Brain microvascular endothelial cell (primary cell): ENCODE results near the gene SRCAP.

Experiments
- DNase-seq: peaks from one replicate; pipeline ENCODE4 v3.0.0-alpha.2; 2020
- H3K27ac ChIP-seq: fragments of 250-450 bp; sonication (Bioruptor Pico); 2 replicates; pipeline ENCODE4 v1.5.1; 2020; ENCODE audit warnings: mild to moderate bottlenecking, moderate library complexity
- H3K27me3 ChIP-seq: fragments of 250-450 bp; sonication (Bioruptor Pico); replicated peaks from 2 replicates; pipeline ENCODE4 v1.5.1; 2020; ENCODE audit warnings: mild to moderate bottlenecking
- H3K36me3 ChIP-seq: fragments of 250-450 bp; sonication (Bioruptor Pico); replicated peaks from 2 replicates; pipeline ENCODE4 v1.5.1; 2020; ENCODE audit warnings: mild to moderate bottlenecking
- H3K4me3 ChIP-seq: 2 replicates; pipeline ENCODE4 v1.5.1; 2011; ENCODE audit warnings: low read depth, mild to moderate bottlenecking, control low read depth, low read length, moderate library complexity
- CTCF ChIP-seq: IDR thresholded peaks from 2 replicates; pipeline ENCODE4 v1.5.1; 2011; ENCODE audit warnings: low read depth, mild to moderate bottlenecking, moderate library complexity, low read length, control low read depth, inconsistent platforms; ENCODE audit errors: missing control alignments
- in situ Hi-C: cut with HindIII; loops from 2 replicates; pipeline ENCODE4 v1.10.0; 2017; ENCODE audit warnings: low sequenced_read_pairs, low pct_ligation_motif_present

SRCAP gene

GRCh38 chr16:30761427-30761927 is 62.5 kb downstream of the SRCAP start:
- TF ChIP-seq CTCF: no peak
- Histone ChIP-seq H3K27me3 (no peaks in the 10 kb centered on the region), H3K4me3 (peak overlapping the region; percentile 92), H3K27ac (peak overlapping the region; percentile 5), H3K36me3 (peaks cover 31% of the 10 kb centered on the region)
- in situ Hi-C loops: no loop called here
- no peak for DNase-seq

GRCh38 chr16:30761928-30762902 is 63.2 kb downstream of the SRCAP start, which contains the start of the genes CFAP119 and RNF40:
TSS of gene CFAP119 (minus strand) at chr16:30762062. CDS start at chr16:30761748, 314 bp downstream.
TSS of gene RNF40 (plus strand) at chr16:30762322. CDS start at chr16:30762546, 224 bp downstream.
- no peaks in the 10 kb centered on the region for H3K27me3 ChIP-seq
- H3K27ac ChIP-seq: peak within 1 kb of the TSS; percentile 68
- TF ChIP-seq CTCF: no peak
- peak; percentile 99 for DNase-seq
- in situ Hi-C loops: no loop called here
- peak within 1 kb of the TSS; percentile 92 for H3K4me3 ChIP-seq
- peaks cover 34% of the 10 kb centered on the region for H3K36me3 ChIP-seq

- DNase-seq: no peak
- no peak overlapping the region for H3K27ac ChIP-seq
- H3K36me3 ChIP-seq: peaks cover 41% of the 10 kb centered on the region
- H3K27me3 ChIP-seq: no peaks in the 10 kb centered on the region
- no peak for TF ChIP-seq CTCF
- peak overlapping the region; percentile 92 for H3K4me3 ChIP-seq
- in situ Hi-C loops: no loop called here
Observed at GRCh38 chr16:30762991-30763725, 64.2 kb downstream of the SRCAP start.

GRCh38 chr16:30764086-30764485 is 65.1 kb downstream of the SRCAP start:
- Histone ChIP-seq H3K27ac (no peak overlapping the region), H3K4me3 (no peak overlapping the region), H3K27me3 (no peaks in the 10 kb centered on the region), H3K36me3 (peaks cover 50% of the 10 kb centered on the region)
- TF ChIP-seq CTCF: no peak
- in situ Hi-C loops: no loop called here
- no peak for DNase-seq

GRCh38 chr16:30764816-30765465 is 66.0 kb downstream of the SRCAP start:
- peaks cover 58% of the 10 kb centered on the region for H3K36me3 ChIP-seq
- H3K27ac ChIP-seq: no peak overlapping the region
- no peak for TF ChIP-seq CTCF
- no peak for DNase-seq
- no peak overlapping the region for H3K4me3 ChIP-seq
- H3K27me3 ChIP-seq: no peaks in the 10 kb centered on the region
- in situ Hi-C loops: no loop called here
